ENCODE data around the gene KCNN4.
A peak's percentile ranks its signal among the peaks of the same experiment; 100 is the strongest.
"Not testable (repeated sequence)": the region's sequence is repeated elsewhere in the genome, so short reads cannot be mapped to it uniquely, and the experiment has no call there.

The KCNN4 gene

DNA sequence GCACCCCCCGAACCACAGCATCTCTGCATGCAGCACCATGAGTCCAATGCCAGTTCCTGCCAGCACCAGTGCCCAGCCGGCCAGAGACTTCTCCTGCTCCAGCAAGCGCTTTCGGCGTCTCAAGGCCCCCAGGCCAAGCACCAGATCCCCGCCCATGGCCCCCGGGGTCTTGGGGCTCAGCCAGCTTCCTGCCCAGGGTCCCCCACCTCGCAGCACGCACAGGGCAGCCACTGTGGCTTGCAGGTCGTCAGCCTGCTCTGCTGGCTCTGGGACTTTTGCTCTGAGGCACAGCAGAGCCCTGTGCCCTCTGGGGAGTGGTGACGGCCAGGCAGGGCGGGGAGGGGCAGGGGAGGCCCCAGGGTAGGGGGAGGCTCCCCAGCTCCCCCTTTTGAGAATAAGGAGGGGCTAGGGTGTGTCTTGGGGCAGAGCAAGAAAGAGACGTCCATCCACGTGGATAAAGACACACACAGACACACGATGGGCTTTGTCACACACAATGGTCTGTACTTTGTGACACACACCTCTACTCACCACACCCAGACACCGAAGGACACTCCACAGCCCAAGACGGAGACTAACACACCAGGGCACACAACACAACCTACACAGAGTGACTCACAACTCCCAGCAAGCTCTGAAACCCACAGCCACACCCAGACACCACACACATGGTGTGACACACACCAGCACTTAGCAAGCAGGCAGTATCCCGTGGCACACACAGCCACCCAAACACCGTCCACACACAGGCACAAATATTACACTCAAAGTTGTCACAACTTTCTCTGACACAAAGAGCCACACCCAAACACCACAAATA, at the start of gene KCNN4:
TSS of gene KCNN4 (minus strand) at position 268 of the 820 bp plus-strand sequence. CDS start at position 156, 112 bp downstream.
- Histone ChIP-seq H4K20me1 (ENCODE audit: low read depth, low read length) (no peaks in the 10 kb centered on the region), H3K27ac (ENCODE audit: low read depth, low read length) (peak within 1 kb of the TSS; percentile 97), H3K9me2 (replicated peaks; ENCODE audit: insufficient read depth, low read length) (no peaks in the 10 kb centered on the region), H2AFZ (ENCODE audit: low read depth, low read length, severe bottlenecking) (peak within 1 kb of the TSS; percentile 20), H3K4me2 (ENCODE audit: low read depth, low read length, poor library complexity, severe bottlenecking) (peak within 1 kb of the TSS; percentile 96), H3K4me3 (ENCODE audit: insufficient read depth, low read length, poor library complexity, severe bottlenecking) (peak within 1 kb of the TSS; percentile 85), H3F3A (ENCODE audit: insufficient read depth) (peaks cover 46% of the 10 kb centered on the region), H3K9me3 (ENCODE audit: insufficient read depth, low read length) (no peaks in the 10 kb centered on the region), H3K36me3 (ENCODE audit: low read length) (no peaks in the 10 kb centered on the region), H3K27me3 (ENCODE audit: low read length) (no peaks in the 10 kb centered on the region), H3K79me2 (ENCODE audit: insufficient read depth, low read length) (peaks cover 48% of the 10 kb centered on the region), H3K9ac (ENCODE audit: low read length) (peak within 1 kb of the TSS; percentile 79)
- TF ChIP-seq EZH2phosphoT487 (conservative IDR thresholded peaks at IDR 0.05; ENCODE audit: low read length) = no peak
- TF ChIP-seq, protein P1, sequence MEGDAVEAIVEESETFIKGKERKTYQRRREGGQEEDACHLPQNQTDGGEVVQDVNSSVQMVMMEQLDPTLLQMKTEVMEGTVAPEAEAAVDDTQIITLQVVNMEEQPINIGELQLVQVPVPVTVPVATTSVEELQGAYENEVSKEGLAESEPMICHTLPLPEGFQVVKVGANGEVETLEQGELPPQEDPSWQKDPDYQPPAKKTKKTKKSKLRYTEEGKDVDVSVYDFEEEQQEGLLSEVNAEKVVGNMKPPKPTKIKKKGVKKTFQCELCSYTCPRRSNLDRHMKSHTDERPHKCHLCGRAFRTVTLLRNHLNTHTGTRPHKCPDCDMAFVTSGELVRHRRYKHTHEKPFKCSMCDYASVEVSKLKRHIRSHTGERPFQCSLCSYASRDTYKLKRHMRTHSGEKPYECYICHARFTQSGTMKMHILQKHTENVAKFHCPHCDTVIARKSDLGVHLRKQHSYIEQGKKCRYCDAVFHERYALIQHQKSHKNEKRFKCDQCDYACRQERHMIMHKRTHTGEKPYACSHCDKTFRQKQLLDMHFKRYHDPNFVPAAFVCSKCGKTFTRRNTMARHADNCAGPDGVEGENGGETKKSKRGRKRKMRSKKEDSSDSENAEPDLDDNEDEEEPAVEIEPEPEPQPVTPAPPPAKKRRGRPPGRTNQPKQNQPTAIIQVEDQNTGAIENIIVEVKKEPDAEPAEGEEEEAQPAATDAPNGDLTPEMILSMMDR (IDR thresholded peaks at IDR 0.05; ENCODE audit: insufficient read depth, low read length, poor library complexity, severe bottlenecking) = no peak

DNA sequence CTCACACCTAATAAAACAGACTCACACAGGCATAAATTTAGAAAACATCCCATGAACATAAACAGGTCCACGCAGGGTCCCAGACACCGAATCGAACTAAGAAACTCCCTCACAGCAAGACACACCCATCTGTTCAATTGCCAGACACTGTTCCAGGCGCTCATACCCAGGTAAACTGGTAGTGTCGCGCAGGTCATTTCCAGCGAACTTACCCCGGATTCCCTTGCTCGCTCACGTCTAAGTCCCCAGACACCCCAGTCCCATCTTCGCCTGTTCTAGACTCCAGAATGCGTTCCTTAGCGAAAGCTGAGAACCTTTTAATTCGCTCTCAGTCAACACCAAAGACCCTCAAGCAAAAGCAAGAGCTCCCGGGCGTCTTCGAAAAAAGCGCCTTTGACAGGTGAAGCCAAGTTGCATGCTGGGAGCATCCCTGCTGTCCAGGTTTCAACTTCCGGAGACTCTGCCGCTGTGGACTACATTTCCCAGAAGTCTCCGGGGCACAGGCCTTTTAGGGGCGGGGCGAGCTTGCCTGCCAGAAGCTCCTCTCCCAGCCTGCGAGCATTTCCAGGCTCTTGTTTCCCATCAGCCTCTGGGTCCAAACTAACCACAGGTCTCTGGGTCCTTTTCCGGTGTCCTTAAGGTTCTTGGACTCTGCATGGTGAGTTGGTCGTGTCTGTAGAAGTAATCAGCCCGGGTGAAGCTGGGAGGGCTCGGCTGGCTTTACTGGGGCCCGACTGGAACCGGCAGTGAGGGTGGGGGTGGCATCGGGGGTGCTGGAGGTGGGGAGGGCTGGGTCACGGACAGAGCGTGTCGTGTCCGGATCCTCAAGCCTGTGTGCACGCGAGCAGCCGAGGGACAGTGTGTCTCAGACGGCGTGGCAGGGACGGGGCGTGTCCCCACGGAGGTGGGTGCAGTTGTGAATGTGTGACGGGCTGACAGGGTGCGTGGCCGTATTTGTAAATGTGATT, 46.3 kb upstream of the KCNN4 start, which contains the start of gene ZNF283:
TSS of gene ZNF283 (plus strand) at position 535 of the 968 bp plus-strand sequence. CDS start 6,184 bp downstream, outside the sequence.
- Histone ChIP-seq H2AFZ (ENCODE audit: low read depth, low read length, severe bottlenecking) (peak within 1 kb of the TSS; percentile 99), H3K4me2 (ENCODE audit: low read depth, low read length, poor library complexity, severe bottlenecking) (peak within 1 kb of the TSS; percentile 54), H3K79me2 (ENCODE audit: insufficient read depth, low read length) (no peaks in the 10 kb centered on the region), H3K36me3 (ENCODE audit: low read length) (peaks cover 10% of the 10 kb centered on the region; the same call in 1 of the 2 replicates), H3K27ac (ENCODE audit: low read depth, low read length) (no peak within 1 kb of the TSS), H3F3A (ENCODE audit: insufficient read depth) (no peaks in the 10 kb centered on the region), H3K9me3 (ENCODE audit: insufficient read depth, low read length) (no peaks in the 10 kb centered on the region), H3K4me3 (ENCODE audit: insufficient read depth, low read length, poor library complexity, severe bottlenecking) (peak within 1 kb of the TSS; percentile 65), H3K9me2 (replicated peaks; ENCODE audit: insufficient read depth, low read length) (no peaks in the 10 kb centered on the region), H3K9ac (ENCODE audit: low read length) (peak within 1 kb of the TSS; percentile 59), H3K27me3 (ENCODE audit: low read length) (no peaks in the 10 kb centered on the region), H4K20me1 (ENCODE audit: low read depth, low read length) (no peaks in the 10 kb centered on the region)
- TF ChIP-seq, protein P1 (IDR thresholded peaks at IDR 0.05; ENCODE audit: insufficient read depth, low read length, poor library complexity, severe bottlenecking) = no peak
- no peak for TF ChIP-seq EZH2phosphoT487 (conservative IDR thresholded peaks at IDR 0.05; ENCODE audit: low read length)

DNA sequence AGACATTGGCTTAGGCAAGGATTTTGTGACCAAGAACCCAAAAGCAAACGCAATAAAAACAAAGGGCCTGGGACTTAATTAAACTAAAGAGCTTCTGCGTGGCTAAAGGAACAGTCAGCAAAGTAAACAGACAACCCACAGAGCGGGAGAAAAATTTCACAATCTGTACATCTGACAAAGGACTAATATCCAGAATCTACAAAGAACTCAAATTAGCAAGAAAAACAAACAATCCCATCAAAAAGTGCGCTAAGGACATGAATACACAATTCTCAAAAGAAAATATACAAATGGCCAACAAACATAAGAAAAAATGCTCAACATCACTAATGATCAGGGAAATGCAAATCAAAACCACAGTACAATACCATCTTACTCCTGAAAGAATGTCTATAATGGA, 43.8 kb upstream of the KCNN4 start:
- not testable (repeated sequence) for H3F3A ChIP-seq (ENCODE audit: insufficient read depth); H4K20me1 ChIP-seq (ENCODE audit: low read depth, low read length); H2AFZ ChIP-seq (ENCODE audit: low read depth, low read length, severe bottlenecking)

DNA sequence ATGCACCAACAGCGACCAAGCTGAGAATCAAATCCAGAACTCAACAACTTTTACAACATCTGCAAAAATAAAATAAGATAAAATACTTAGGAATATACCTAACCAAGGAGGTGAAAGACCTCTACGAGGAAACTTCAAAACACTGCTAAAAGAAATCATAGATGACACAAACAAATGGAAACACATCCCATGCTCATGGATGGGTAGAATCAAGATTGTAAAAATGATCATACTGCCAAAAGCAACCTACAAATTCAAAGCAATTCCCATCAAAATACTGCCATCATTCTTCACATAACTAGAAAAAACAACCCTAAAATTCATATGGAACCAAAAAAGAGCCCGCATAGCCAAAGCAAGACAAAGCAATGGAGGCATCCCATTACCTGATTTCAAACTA, 43.1 kb upstream of the KCNN4 start:
- not testable (repeated sequence) for H2AFZ ChIP-seq (ENCODE audit: low read depth, low read length, severe bottlenecking); H3K27me3 ChIP-seq (ENCODE audit: low read length); H3K27ac ChIP-seq (ENCODE audit: low read depth, low read length); H4K20me1 ChIP-seq (ENCODE audit: low read depth, low read length); H3K79me2 ChIP-seq (ENCODE audit: insufficient read depth, low read length); H3K4me3 ChIP-seq (ENCODE audit: insufficient read depth, low read length, poor library complexity, severe bottlenecking); H3K9me2 ChIP-seq (replicated peaks; ENCODE audit: insufficient read depth, low read length); H3F3A ChIP-seq (ENCODE audit: insufficient read depth); H3K9ac ChIP-seq (ENCODE audit: low read length); H3K9me3 ChIP-seq (ENCODE audit: insufficient read depth, low read length); H3K36me3 ChIP-seq (ENCODE audit: low read length); H3K4me2 ChIP-seq (ENCODE audit: low read depth, low read length, poor library complexity, severe bottlenecking)

More for the DNA sequence above, 43.8 kb upstream of the KCNN4 start:
- not testable (repeated sequence) for H3K36me3 ChIP-seq (ENCODE audit: low read length); H3K9ac ChIP-seq (ENCODE audit: low read length); H3K4me2 ChIP-seq (ENCODE audit: low read depth, low read length, poor library complexity, severe bottlenecking); H3K27ac ChIP-seq (ENCODE audit: low read depth, low read length); H3K9me3 ChIP-seq (ENCODE audit: insufficient read depth, low read length); H3K27me3 ChIP-seq (ENCODE audit: low read length); H3K9me2 ChIP-seq (replicated peaks; ENCODE audit: insufficient read depth, low read length); H3K4me3 ChIP-seq (ENCODE audit: insufficient read depth, low read length, poor library complexity, severe bottlenecking); H3K79me2 ChIP-seq (ENCODE audit: insufficient read depth, low read length)
